Stomach (tissue), 9 donors: ENCODE data around the gene DHRS13. TPM values are rescaled to one million over a fixed set of nuclear protein-coding genes. Genes with fewer than 3 reads are reported as not detected.

ENCODE experiments used
- DNase-seq, 2 donors: peaks; one replicate each; pipeline versions ENCODE4 v3.0.0 to v3.0.0-alpha.2; 2013 to 2019
- H3K27ac ChIP-seq, 5 donors: fragments of 200-600 bp in 4 of 5; sonication (generic) in 4 of 5; one replicate each; pipeline ENCODE4 v1.5.1; 2013 to 2019; ENCODE audit warnings: mild to moderate bottlenecking in 1 of 5, moderate library complexity in 1 of 5
- H3K27me3 ChIP-seq, 3 donors: fragments of 200-600 bp; sonication (generic); one replicate each; pipeline ENCODE4 v1.5.1; 2017 to 2019; ENCODE audit warnings: mixed run types in 1 of 3
- H3K36me3 ChIP-seq, 4 donors: fragments of 200-600 bp; sonication (generic); 1 replicate in 3 of 4; 2 replicates in 1 of 4; pipeline ENCODE4 v1.5.1; 2016 to 2019
- H3K4me1 ChIP-seq, 4 donors: fragments of 200-600 bp; sonication (generic); one replicate each; pipeline ENCODE4 v1.5.1; 2016 to 2019
- H3K4me3 ChIP-seq, 4 donors: fragments of 200-600 bp; sonication (generic) in 3 of 4; one replicate each; pipeline ENCODE4 v1.5.1; 2016 to 2019; ENCODE audit warnings: mild to moderate bottlenecking in 1 of 4
- H3K9me3 ChIP-seq, 4 donors: fragments of 200-600 bp; sonication (generic); one replicate each; pipeline ENCODE4 v1.5.1; 2016 to 2019
- EP300 ChIP-seq: sonication (generic); formaldehyde crosslinking; IDR thresholded peaks from one replicate; pipeline ENCODE4 v1.6.1; 2017; ENCODE audit warnings: antibody characterized with exemption
- POLR2A ChIP-seq, 4 donors: fragments of 450-650 bp; IDR thresholded peaks; one replicate each; pipeline ENCODE4 v1.6.1; 2016; ENCODE audit warnings: antibody characterized with exemption in 4 of 4, control low read depth in 2 of 4, mild to moderate bottlenecking in 1 of 4, moderate library complexity in 1 of 4
- POLR2AphosphoS5 ChIP-seq, 3 donors: sonication (generic); formaldehyde crosslinking; IDR thresholded peaks; one replicate each; pipeline ENCODE4 v1.6.1; 2016; ENCODE audit warnings: antibody characterized with exemption in 3 of 3
- WGBS, 5 donors: extraction: QIAGEN DNeasy Blood & Tissue Kit in 3 of 5; methylation state at CpG; one replicate each; pipeline versions ENCODE4 v1.1.5 to v1.1.7; 2013 to 2018; 5-methylcytosine and 5-hydroxymethylcytosine counted together
- intact Hi-C: fragments of 100-400 bp; cut with DNase I; formaldehyde crosslinking; loops from one replicate; pipeline ENCODE4 v1.15.1; 2023; ENCODE audit warnings: low total_unique reads
- polyA plus RNA-seq, 3 donors: library from polyadenylated mRNA; stranded (reverse); fragments of 200-250 nt; gene quantifications; one replicate each; pipeline ENCODE4 v1.2.3, GENCODE V29; 2013
- total RNA-seq, 5 donors: library from RNA; depleted of rRNA; stranded (reverse); fragments of >200 nt; gene quantifications; one replicate each; pipeline versions ENCODE4 v1.1.0 to v1.2.3, GENCODE V29; 2014 to 2016
- TF ChIP-seq, protein P1 (sequence below), 7 experiments: fragments of 450-650 bp in 4 of 7; fragments of 200-600 bp in 3 of 7; sonication (generic) in 3 of 7; IDR thresholded peaks; one replicate each; pipeline ENCODE4 v1.5.1; 2016 to 2019; ENCODE audit warnings: antibody characterized with exemption in 7 of 7, control low read depth in 2 of 7, mild to moderate bottlenecking in 1 of 7
- donor health status: healthy with polysubstance abuse.
- donor health status: Bipolar disorder and iron deficiency.
- donor health status: healthy.

DHRS13 gene
- total and polyA plus RNA-seq, 8 donors = 4.4 to 33.5 (median 8.3) TPM; not detected in 1

DNA sequence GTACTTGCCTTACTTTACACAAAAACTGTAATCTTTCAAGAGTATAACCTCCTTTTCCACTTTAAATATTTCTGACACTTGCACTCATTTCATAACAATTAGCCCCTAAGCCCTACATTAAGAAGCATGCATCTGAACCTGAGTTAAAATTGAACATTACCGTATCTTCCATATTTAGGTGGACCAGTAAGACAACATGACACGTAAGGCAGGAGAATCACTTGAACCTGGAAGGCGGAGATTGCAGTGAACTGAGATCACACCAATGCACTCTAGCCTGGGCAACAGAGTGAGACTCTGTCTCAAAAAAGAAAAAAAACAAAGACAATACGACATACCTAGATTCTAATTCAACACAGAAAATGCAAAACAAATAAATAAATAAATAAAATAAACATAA lies 41.5 kb upstream of the DHRS13 start:
- no peaks in the 10 kb centered on the region for H3K9me3 ChIP-seq
- TF ChIP-seq EP300 = no peak
- TF ChIP-seq POLR2A (IDR thresholded peaks at IDR 0.05) = no peak
- TF ChIP-seq, protein P1, sequence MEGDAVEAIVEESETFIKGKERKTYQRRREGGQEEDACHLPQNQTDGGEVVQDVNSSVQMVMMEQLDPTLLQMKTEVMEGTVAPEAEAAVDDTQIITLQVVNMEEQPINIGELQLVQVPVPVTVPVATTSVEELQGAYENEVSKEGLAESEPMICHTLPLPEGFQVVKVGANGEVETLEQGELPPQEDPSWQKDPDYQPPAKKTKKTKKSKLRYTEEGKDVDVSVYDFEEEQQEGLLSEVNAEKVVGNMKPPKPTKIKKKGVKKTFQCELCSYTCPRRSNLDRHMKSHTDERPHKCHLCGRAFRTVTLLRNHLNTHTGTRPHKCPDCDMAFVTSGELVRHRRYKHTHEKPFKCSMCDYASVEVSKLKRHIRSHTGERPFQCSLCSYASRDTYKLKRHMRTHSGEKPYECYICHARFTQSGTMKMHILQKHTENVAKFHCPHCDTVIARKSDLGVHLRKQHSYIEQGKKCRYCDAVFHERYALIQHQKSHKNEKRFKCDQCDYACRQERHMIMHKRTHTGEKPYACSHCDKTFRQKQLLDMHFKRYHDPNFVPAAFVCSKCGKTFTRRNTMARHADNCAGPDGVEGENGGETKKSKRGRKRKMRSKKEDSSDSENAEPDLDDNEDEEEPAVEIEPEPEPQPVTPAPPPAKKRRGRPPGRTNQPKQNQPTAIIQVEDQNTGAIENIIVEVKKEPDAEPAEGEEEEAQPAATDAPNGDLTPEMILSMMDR (IDR thresholded peaks at IDR 0.05) = no peak
- TF ChIP-seq POLR2AphosphoS5 (IDR thresholded peaks at IDR 0.05) = no peak
- 77 to 84% (median 82%) methylated on average over 4 of the region's 4 CpGs for WGBS, 5 donors
- H3K36me3 ChIP-seq = peaks cover 6 to 33% (median 16%) of the 10 kb centered on the region in 4 donors
- H3K4me3 ChIP-seq = no peak overlapping the region
- intact Hi-C loops = no loop called here
- peaks cover 60 to 92% (median 76%) of the 10 kb centered on the region in 4 donors for H3K4me1 ChIP-seq
- peak overlapping the region in 1 of 5 donors; percentile 16 for H3K27ac ChIP-seq
- no peaks in the 10 kb centered on the region for H3K27me3 ChIP-seq
- DNase-seq = no peak

DNA sequence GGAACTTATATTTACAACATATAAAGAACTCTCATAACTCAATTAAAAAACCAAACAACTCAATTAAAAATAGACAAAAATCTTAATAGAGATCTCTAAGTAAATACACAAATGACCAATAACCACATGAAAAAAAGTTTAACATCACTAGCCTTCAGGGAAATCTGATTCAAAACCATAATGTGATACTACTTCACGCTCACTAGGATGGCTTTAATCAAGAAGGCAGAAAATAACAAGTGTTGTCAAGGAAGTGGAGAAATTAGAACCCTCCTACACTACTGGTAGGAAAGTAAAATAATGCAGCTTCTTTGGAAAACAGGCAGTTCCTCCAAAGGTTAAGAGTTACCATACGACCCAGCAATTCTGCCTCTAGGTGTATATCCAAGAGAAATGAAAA lies 40.0 kb upstream of the DHRS13 start:
- Histone ChIP-seq H3K36me3 (peaks cover 6 to 36% (median 16%) of the 10 kb centered on the region in 4 donors), H3K4me1 (peaks cover 64 to 96% (median 78%) of the 10 kb centered on the region in 4 donors), H3K27ac (no peak overlapping the region), H3K27me3 (no peaks in the 10 kb centered on the region), H3K9me3 (no peaks in the 10 kb centered on the region), H3K4me3 (no peak overlapping the region)
- 84 to 90% (median 86%) methylated on average over 2 of the region's 2 CpGs for WGBS, 5 donors
- intact Hi-C loops = no loop called here
- TF ChIP-seq, protein P1 (IDR thresholded peaks at IDR 0.05) = no peak
- TF ChIP-seq POLR2A (IDR thresholded peaks at IDR 0.05) = no peak
- TF ChIP-seq EP300 = no peak
- no peak for TF ChIP-seq POLR2AphosphoS5 (IDR thresholded peaks at IDR 0.05)
- DNase-seq = no peak

DNA sequence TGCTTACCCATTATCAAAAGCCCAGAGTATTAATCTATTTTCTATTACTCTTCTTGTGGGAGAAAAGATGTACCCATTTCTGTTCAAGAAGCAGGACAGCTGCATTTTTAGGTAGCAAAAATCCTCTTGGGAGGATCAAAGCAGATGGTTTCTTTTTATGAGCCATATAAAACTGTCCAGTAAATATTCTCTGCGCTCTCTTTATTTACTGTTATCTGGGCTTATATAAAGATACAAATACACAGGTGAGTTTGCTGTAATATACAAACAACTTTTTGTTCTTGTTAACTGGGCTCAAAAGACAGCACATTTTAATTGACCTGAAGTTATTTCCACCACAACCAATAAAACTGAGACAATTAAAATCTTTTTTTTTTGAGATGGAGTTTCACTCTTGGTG lies 38.4 kb upstream of the DHRS13 start:
- TF ChIP-seq, protein P1 (IDR thresholded peaks at IDR 0.05) = no peak
- TF ChIP-seq EP300 = no peak
- TF ChIP-seq POLR2A (IDR thresholded peaks at IDR 0.05) = no peak
- TF ChIP-seq POLR2AphosphoS5 (IDR thresholded peaks at IDR 0.05) = no peak
- Histone ChIP-seq H3K4me1 (peaks cover 64 to 96% (median 78%) of the 10 kb centered on the region in 4 donors), H3K27ac (no peak overlapping the region), H3K9me3 (no peaks in the 10 kb centered on the region), H3K4me3 (no peak overlapping the region), H3K27me3 (no peaks in the 10 kb centered on the region), H3K36me3 (peaks cover 6 to 31% (median 12%) of the 10 kb centered on the region in 4 donors)
- no peak for DNase-seq
- intact Hi-C loops = no loop called here
- 68 to 94% (median 83%) methylated on average over 1 of the region's 1 CpG for WGBS, 5 donors

DNA sequence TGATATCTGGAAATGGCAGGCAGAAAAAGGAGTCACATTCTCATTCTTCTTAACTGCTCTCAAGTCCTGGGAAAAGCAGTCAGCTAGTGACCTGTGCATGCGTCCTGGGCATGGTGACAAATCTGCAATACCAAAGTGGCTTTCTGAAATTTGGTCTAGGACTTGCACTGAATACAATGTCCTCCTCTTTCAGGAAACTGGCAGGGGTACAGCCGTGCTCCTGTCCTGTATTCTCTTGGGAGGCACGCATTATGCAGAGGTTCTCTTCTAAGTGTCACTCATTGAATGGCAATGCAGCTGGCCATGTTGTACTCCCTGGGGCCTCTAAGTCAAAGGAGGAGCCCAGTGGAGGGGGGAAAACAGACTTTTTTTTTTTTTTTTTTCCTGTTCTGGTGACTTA lies 37.8 kb upstream of the DHRS13 start:
- Histone ChIP-seq H3K4me1 (peaks cover 58 to 96% (median 77%) of the 10 kb centered on the region in 4 donors), H3K4me3 (no peak overlapping the region), H3K27ac (peak overlapping the region in 1 of 5 donors; percentile 22), H3K9me3 (no peaks in the 10 kb centered on the region), H3K27me3 (no peaks in the 10 kb centered on the region), H3K36me3 (peaks cover 6 to 31% (median 12%) of the 10 kb centered on the region in 4 donors)
- TF ChIP-seq POLR2A (IDR thresholded peaks at IDR 0.05) (no peak), EP300 (no peak), POLR2AphosphoS5 (IDR thresholded peaks at IDR 0.05) (no peak)
- TF ChIP-seq, protein P1 (IDR thresholded peaks at IDR 0.05) = no peak
- no peak for DNase-seq
- intact Hi-C loops = no loop called here
- WGBS, 5 donors = 56 to 74% (median 60%) methylated on average over 3 of the region's 3 CpGs
